CD4-positive, CD25-positive, alpha-beta regulatory T cell (primary cell): Measurements from ENCODE around the gene PRICKLE3. TPM values are rescaled to one million over a fixed set of nuclear protein-coding genes. Genes with fewer than 3 reads are reported as not detected.
A peak's percentile ranks its signal among the peaks of the same experiment; 100 is the strongest.

Experiments used
- ATAC-seq, 2 donors: fragments of 150-1000 bp; cut with Tn5 transposase; one replicate each; pipeline ENCODE4 v1.10.0; 2021; ENCODE audit warnings: low read depth in 2 of 2, moderate number of reproducible peaks in 2 of 2, moderate library complexity in 1 of 2
- DNase-seq, 3 donors: peaks; one replicate each; pipeline versions ENCODE4 v3.0.0 to v3.0.0-alpha.2; 2012 to 2022; ENCODE audit warnings: mixed read lengths in 1 of 3
- H3K27ac ChIP-seq: one replicate; pipeline ENCODE4 v1.7.0; 2013; ENCODE audit warnings: mild to moderate bottlenecking, low read length; ENCODE audit not compliant: insufficient read depth, poor library complexity, severe bottlenecking
- H3K27me3 ChIP-seq: one replicate; pipeline ENCODE4 v1.7.0; 2013; ENCODE audit warnings: low read length; ENCODE audit not compliant: control insufficient read depth, insufficient read depth
- H3K36me3 ChIP-seq: one replicate; pipeline ENCODE4 v1.7.0; 2013; ENCODE audit warnings: mild to moderate bottlenecking, low read length, moderate library complexity; ENCODE audit not compliant: control insufficient read depth, insufficient read depth
- H3K4me1 ChIP-seq: 2 replicates; pipeline ENCODE4 v1.7.0; 2013; ENCODE audit warnings: mild to moderate bottlenecking, low read length; ENCODE audit not compliant: insufficient read depth, control insufficient read depth, poor library complexity, severe bottlenecking
- H3K4me3 ChIP-seq: one replicate; pipeline ENCODE4 v1.7.0; 2013; ENCODE audit warnings: low read depth, mild to moderate bottlenecking, low read length, moderate library complexity
- H3K9me3 ChIP-seq, 2 experiments: 1 replicate in 1 of 2; 2 replicates in 1 of 2; pipeline ENCODE4 v1.7.0; 2013; ENCODE audit warnings: low read length in 2 of 2, mild to moderate bottlenecking in 1 of 2, moderate library complexity in 1 of 2; ENCODE audit not compliant: control insufficient read depth in 2 of 2
- H3K27ac Mint-ChIP-seq, 3 donors: one replicate each; pipeline ENCODE4 v1.8.0; 2020 to 2022; ENCODE audit warnings: mild to moderate bottlenecking in 3 of 3, mixed read lengths in 3 of 3, moderate library complexity in 2 of 3
- H3K27me3 Mint-ChIP-seq: one replicate; pipeline ENCODE4 v1.8.0; 2022; ENCODE audit warnings: mild to moderate bottlenecking, mixed read lengths
- H3K36me3 Mint-ChIP-seq: one replicate; pipeline ENCODE4 v1.8.0; 2020; ENCODE audit warnings: mixed read lengths
- H3K4me1 Mint-ChIP-seq, 4 donors: one replicate each; pipeline ENCODE4 v1.8.0; 2020 to 2022; ENCODE audit warnings: mixed read lengths in 4 of 4, mild to moderate bottlenecking in 1 of 4
- H3K4me3 Mint-ChIP-seq, 4 donors: one replicate each; pipeline ENCODE4 v1.8.0; 2020 to 2022; ENCODE audit warnings: mild to moderate bottlenecking in 4 of 4, mixed read lengths in 4 of 4, moderate library complexity in 3 of 4
- H3K9me3 Mint-ChIP-seq, 7 donors: one replicate each; pipeline ENCODE4 v1.8.0; 2020 to 2022; ENCODE audit warnings: mixed read lengths in 7 of 7, mild to moderate bottlenecking in 3 of 7, moderate library complexity in 2 of 7
- polyA plus RNA-seq, 4 donors: library from polyadenylated mRNA; unstranded; fragments of 300-500 nt; fragmentation: Illumina TruSeq; gene quantifications; one replicate each; pipeline ENCODE4 v1.2.3, GENCODE V29; 2021
- total RNA-seq: library from RNA; stranded (reverse); gene quantifications from one replicate; pipeline ENCODE4 v1.2.3, GENCODE V29; 2022

The PRICKLE3 gene
- total and polyA plus RNA-seq, 5 donors from 2014 or later: 2.7 to 7.3 (median 3.5) TPM

DNA sequence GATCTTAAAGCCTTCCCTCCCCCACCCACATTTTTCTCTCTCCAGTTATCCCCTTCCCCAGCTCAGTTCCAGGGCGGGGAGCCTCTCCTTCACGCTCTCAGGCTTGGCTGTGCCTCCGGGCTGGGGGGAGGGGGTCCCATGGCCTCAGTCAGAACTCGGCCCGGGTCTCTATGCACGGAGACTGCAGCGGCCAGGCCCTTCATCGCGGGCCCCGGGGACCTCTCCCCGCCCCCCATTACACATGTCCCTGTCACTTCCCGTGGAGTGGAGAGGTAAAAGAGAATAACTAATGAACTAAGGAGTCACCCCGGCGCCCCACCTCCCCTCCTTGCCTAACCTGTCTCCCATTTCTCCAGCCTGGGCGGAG lies 838 bp upstream of the PRICKLE3 start:
- H3K4me1 Mint-ChIP-seq: peaks cover 0 to 36% (median 4%) of the 10 kb centered on the region in 4 donors

DNA sequence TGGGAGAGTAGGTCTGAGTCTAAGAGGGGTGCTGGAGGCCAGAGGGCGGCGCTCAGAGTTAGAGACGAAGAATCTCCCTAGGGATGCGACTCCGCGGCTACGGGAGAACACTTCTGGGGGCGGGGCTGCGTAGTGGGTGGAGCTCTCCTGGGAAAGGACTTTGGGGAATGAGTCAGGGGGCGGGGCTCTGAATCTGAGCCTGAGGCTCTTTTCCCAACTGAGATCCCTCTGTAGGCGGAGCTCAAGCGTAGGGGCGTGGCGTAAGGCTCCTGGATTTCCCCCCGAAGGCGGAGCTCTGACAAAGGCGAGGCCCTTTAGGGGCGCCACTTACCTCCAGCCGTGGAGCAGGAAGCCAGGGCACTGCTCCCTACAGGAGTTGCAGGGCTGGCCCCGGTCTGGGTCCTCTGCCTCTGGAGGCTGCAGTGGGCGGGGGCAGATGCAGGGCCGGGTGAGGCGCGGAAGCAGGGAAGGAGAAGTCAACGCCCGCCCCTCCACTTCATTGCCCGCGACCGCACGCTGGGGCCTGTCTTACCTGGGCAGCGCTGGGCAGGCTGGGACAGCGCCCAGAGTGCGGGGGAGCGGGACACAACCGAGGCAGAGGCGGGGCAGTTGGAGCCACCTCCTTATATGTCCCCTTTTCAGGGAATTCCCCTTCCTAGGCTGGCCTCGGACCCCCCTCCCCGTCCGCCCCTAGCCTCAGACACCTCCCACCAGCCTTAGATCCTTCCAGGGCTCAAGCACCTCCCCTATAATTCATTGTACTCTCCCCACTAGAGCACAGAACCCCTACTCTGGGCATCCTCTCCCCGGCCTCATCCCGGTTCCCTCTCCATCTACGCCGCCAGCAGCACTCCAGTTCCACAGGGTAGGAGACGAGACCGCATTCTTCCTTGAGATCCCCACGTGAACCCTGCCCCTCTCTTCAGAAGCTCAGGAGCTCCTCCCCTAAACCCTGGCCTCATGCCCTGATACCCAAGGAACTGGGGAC lies 1.6 kb downstream of the PRICKLE3 start:
- H3K27ac Mint-ChIP-seq: peak overlapping the region; percentile 55 to 83 (median 63)
- DNase-seq (peak in 2 of 3 donors; percentile 28 to 42), ATAC-seq (peak; percentile 32 to 45)
- no peaks in the 10 kb centered on the region for H3K27me3 Mint-ChIP-seq
- peak overlapping the region; percentile 59 for H3K4me3 ChIP-seq
- no peaks in the 10 kb centered on the region for H3K9me3 Mint-ChIP-seq
- no peaks in the 10 kb centered on the region for H3K27me3 ChIP-seq
- no peaks in the 10 kb centered on the region for H3K9me3 ChIP-seq
- H3K4me3 Mint-ChIP-seq: peak overlapping the region; percentile 68 to 95 (median 83)
- H3K36me3 Mint-ChIP-seq: peaks cover 11% of the 10 kb centered on the region
- peaks cover 0 to 20% (median 3%) of the 10 kb centered on the region in 4 donors for H3K4me1 Mint-ChIP-seq
- H3K27ac ChIP-seq: peak overlapping the region; percentile 47
- H3K4me1 ChIP-seq: peaks cover 13% of the 10 kb centered on the region
- peaks cover 13% of the 10 kb centered on the region for H3K36me3 ChIP-seq

More for the DNA sequence above, 838 bp upstream of the PRICKLE3 start:
- no peak for DNase-seq
- no peaks in the 10 kb centered on the region for H3K9me3 ChIP-seq
- Mint-ChIP-seq H3K9me3 (no peaks in the 10 kb centered on the region), H3K4me3 (peak overlapping the region in 3 of 4 donors; percentile 45 to 83 (median 48)), H3K27ac (no peak overlapping the region), H3K36me3 (peaks cover 5% of the 10 kb centered on the region), H3K27me3 (no peaks in the 10 kb centered on the region)
- no peak overlapping the region for H3K27ac ChIP-seq
- H3K4me3 ChIP-seq: no peak overlapping the region
- no peaks in the 10 kb centered on the region for H3K27me3 ChIP-seq
- peaks cover 13% of the 10 kb centered on the region for H3K4me1 ChIP-seq
- H3K36me3 ChIP-seq: peaks cover 7% of the 10 kb centered on the region
- ATAC-seq: no peak

DNA sequence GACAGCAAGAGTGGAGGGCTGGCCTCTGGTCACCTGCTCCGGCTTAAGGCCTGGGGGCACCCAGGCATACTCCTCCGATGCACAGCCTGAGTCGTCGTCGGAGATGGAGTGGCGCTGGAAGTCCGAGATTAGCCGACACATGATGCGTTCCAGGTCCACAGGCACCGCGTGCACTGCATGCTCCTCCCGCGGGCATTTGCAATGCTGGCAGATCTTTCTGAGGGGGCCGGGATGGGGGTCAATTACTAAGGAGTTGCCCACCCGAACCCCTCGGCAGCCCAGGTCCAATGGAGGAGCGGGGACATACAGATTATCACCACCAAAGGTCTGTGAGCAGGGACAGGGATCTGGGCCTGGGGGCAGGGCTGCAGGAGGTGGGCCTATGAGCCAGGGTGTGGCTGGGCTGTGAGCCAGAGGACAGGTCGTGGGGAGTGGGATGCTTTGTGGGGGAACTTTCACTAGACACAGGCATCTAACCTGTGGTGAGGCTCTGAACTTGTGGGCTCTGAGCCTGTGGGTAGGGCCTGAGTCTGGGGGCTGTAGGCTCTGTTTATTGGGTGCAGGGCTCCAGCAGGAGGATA lies 2.4 kb downstream of the PRICKLE3 start:
- peaks cover 13% of the 10 kb centered on the region for H3K4me1 ChIP-seq
- peaks cover 0 to 22% (median 7%) of the 10 kb centered on the region in 4 donors for H3K4me1 Mint-ChIP-seq
- H3K4me3 ChIP-seq: no peak overlapping the region
- no peaks in the 10 kb centered on the region for H3K27me3 ChIP-seq
- H3K9me3 ChIP-seq: no peaks in the 10 kb centered on the region
- no peaks in the 10 kb centered on the region for H3K9me3 Mint-ChIP-seq
- DNase-seq (no peak), ATAC-seq (no peak)
- H3K36me3 ChIP-seq: peaks cover 16% of the 10 kb centered on the region
- H3K36me3 Mint-ChIP-seq: peaks cover 11% of the 10 kb centered on the region
- H3K27ac ChIP-seq: peak overlapping the region; percentile 47
- peak overlapping the region in 1 of 3 donors; percentile 95 for H3K27ac Mint-ChIP-seq
- H3K27me3 Mint-ChIP-seq: no peaks in the 10 kb centered on the region
- peak overlapping the region in 3 of 4 donors; percentile 68 to 85 (median 76) for H3K4me3 Mint-ChIP-seq

DNA sequence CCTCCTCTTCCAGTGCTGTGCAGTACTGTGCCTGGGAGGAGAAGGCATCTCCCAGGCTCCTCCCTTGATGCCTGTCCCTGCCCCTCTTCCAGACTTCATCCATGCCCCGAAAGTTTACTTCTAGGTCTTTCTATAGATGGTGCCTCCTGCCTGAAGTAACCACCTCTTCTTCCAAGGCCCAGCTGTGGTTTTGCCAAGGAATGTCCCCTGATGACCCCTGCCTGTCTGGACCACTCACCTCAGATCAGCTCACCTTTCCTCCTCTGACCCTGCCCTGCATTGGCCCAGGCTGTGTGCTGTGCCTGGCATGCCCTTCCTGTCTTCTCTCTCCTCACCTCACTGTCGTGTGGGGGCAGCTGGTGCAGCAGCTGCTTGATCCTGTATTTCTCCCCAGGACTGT lies 6.8 kb downstream of the PRICKLE3 start:
- Histone ChIP-seq H3K27me3 (no peaks in the 10 kb centered on the region), H3K36me3 (peaks cover 22% of the 10 kb centered on the region), H3K27ac (no peak overlapping the region), H3K4me1 (peaks cover 5% of the 10 kb centered on the region), H3K4me3 (no peak overlapping the region), H3K9me3 (no peaks in the 10 kb centered on the region)
- ATAC-seq: no peak
- no peak for DNase-seq
- peaks cover 0 to 20% (median 7%) of the 10 kb centered on the region in 4 donors for H3K4me1 Mint-ChIP-seq
- peaks cover 0 to 1% (median 0%) of the 10 kb centered on the region in 7 donors for H3K9me3 Mint-ChIP-seq
- no peak overlapping the region for H3K4me3 Mint-ChIP-seq
- peaks cover 14% of the 10 kb centered on the region for H3K36me3 Mint-ChIP-seq
- H3K27ac Mint-ChIP-seq: peak overlapping the region in 1 of 3 donors; percentile 39
- H3K27me3 Mint-ChIP-seq: peaks cover 5% of the 10 kb centered on the region

DNA sequence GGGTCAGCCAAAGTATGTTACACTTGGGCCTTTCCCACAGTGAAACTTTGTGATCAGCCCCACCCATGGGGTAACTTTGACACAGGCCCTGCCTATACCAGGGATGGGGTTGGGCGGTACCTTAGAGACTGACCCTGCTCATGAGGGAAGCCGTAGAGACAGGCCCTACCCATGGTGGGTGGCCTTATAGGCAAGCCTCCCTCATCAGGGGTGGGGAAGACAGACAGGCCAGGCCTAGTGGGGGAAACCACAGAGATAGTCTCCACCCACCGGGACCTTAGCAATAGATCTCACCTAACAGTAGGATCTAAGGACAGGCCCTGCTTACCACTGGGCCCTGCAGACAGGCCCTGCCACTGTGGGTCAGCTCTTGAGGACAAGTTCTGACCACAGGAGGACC lies 7.6 kb downstream of the PRICKLE3 start:
- peaks cover 26% of the 10 kb centered on the region for H3K36me3 ChIP-seq
- Mint-ChIP-seq H3K4me1 (peaks cover 0 to 14% (median 7%) of the 10 kb centered on the region in 4 donors), H3K36me3 (peaks cover 14% of the 10 kb centered on the region), H3K9me3 (peaks cover 0 to 1% (median 0%) of the 10 kb centered on the region in 7 donors), H3K4me3 (no peak overlapping the region), H3K27ac (no peak overlapping the region), H3K27me3 (peaks cover 5% of the 10 kb centered on the region)
- no peak for ATAC-seq
- no peaks in the 10 kb centered on the region for H3K4me1 ChIP-seq
- no peaks in the 10 kb centered on the region for H3K9me3 ChIP-seq
- H3K27ac ChIP-seq: no peak overlapping the region
- H3K27me3 ChIP-seq: no peaks in the 10 kb centered on the region
- H3K4me3 ChIP-seq: no peak overlapping the region
- DNase-seq: no peak

DNA sequence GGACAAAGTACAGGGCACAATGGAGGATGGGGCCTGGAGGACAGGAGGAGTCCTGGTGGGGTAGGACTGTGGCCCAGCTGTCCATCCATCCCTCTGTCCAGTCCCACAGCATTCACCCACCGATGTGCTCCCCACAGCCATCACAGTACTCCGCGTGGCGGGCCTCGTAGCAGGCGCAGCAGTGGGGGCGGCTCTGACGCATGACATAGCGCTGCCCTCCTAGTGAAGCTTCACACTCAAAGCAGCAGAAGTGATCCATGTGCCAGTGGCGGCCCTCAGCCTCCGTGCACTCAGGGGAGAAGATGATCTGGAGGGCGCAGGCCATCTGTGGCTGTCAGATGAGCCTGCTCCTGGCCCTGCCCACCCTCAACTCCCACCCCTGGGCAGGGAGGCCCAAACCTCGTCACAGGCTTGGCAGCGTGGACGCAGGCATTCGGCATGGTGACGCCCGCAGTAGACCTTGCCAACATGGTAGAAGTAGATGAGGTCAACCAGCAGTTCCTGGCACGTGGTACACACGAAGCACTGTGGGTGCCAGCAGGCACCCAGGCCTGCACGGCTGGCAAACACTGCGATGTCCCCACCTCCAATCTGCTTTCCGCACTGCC lies 8.2 kb downstream of the PRICKLE3 start:
- peak overlapping the region in 1 of 4 donors; percentile 28 for H3K4me3 Mint-ChIP-seq
- Histone ChIP-seq H3K4me1 (peaks cover 5% of the 10 kb centered on the region), H3K27me3 (no peaks in the 10 kb centered on the region), H3K27ac (no peak overlapping the region), H3K9me3 (no peaks in the 10 kb centered on the region), H3K36me3 (peaks cover 20% of the 10 kb centered on the region), H3K4me3 (no peak overlapping the region)
- peaks cover 14% of the 10 kb centered on the region for H3K36me3 Mint-ChIP-seq
- peak overlapping the region in 2 of 3 donors; percentile 14 to 53 for H3K27ac Mint-ChIP-seq
- ATAC-seq (no peak), DNase-seq (no peak)
- H3K4me1 Mint-ChIP-seq: peaks cover 0 to 19% (median 9%) of the 10 kb centered on the region in 4 donors
- H3K9me3 Mint-ChIP-seq: peaks cover 0 to 1% (median 0%) of the 10 kb centered on the region in 7 donors
- H3K27me3 Mint-ChIP-seq: peaks cover 5% of the 10 kb centered on the region

DNA sequence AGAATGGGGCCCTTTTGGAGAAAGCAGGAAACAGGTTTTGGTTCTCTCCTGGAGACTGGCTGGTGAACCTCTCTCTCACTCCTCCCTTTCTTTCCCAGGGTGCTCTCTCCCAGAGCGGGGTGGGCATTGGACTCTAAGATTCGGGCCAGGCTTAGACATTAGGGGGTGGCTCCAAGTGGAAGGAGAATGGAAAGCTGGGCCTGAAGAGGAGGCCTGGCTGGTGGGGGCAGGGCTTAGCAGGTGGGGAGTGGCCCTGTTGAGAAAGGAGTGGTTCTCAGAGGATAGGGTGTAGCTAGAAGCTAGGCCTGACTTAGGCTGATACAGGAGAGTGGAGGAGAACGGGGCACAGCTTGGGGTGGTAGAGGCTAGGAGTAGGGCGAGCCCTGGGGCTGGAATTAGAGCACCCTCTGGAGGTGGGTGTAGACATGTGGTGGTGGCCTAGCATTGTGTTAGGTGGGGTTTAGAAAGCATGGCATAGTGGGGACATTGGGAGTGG lies 8.8 kb downstream of the PRICKLE3 start:
- H3K4me1 ChIP-seq: peaks cover 10% of the 10 kb centered on the region
- peak overlapping the region in 1 of 4 donors; percentile 28 for H3K4me3 Mint-ChIP-seq
- H3K9me3 ChIP-seq: no peaks in the 10 kb centered on the region
- no peak overlapping the region for H3K27ac ChIP-seq
- H3K27ac Mint-ChIP-seq: peak overlapping the region; percentile 7 to 53 (median 14)
- peaks cover 13% of the 10 kb centered on the region for H3K36me3 Mint-ChIP-seq
- H3K27me3 ChIP-seq: no peaks in the 10 kb centered on the region
- H3K4me3 ChIP-seq: no peak overlapping the region
- H3K9me3 Mint-ChIP-seq: peaks cover 0 to 1% (median 0%) of the 10 kb centered on the region in 7 donors
- DNase-seq (peak in 1 of 3 donors; percentile 33), ATAC-seq (peak; percentile 70 to 81)
- peaks cover 19% of the 10 kb centered on the region for H3K36me3 ChIP-seq
- H3K4me1 Mint-ChIP-seq: peaks cover 0 to 24% (median 11%) of the 10 kb centered on the region in 4 donors
- H3K27me3 Mint-ChIP-seq: peaks cover 5% of the 10 kb centered on the region
